Putamen (tissue), 1 donor: ENCODE measurements around the gene TMED1.

Source experiments
- DNase-seq: peaks from one replicate; pipeline ENCODE4 v3.0.0-alpha.2; 2016; ENCODE audit warnings: low spot score

TMED1 gene

GRCh38 chr19:10809651-10810285 is 26.2 kb downstream of the TMED1 start:
- DNase-seq, result no peak

- no peak for DNase-seq
Observed at GRCh38 chr19:10808937-10809649, 26.9 kb downstream of the TMED1 start.

- no peak for DNase-seq
Observed at GRCh38 chr19:10805758-10806247, 30.2 kb downstream of the TMED1 start.

GRCh38 chr19:10805065-10805757 is 30.8 kb downstream of the TMED1 start:
- DNase-seq, result no peak

- DNase-seq, result no peak
Observed at GRCh38 chr19:10803252-10803651, 32.8 kb downstream of the TMED1 start.

GRCh38 chr19:10802479-10802878 is 33.5 kb downstream of the TMED1 start:
- DNase-seq, result no peak

GRCh38 chr19:10800488-10800887 is 35.5 kb downstream of the TMED1 start:
- peak; percentile 17 for DNase-seq

- peak; percentile 48 for DNase-seq
Observed at GRCh38 chr19:10797541-10798256, 38.3 kb downstream of the TMED1 start.

- no peak for DNase-seq
Observed at GRCh38 chr19:10797078-10797477, 38.9 kb downstream of the TMED1 start.

- DNase-seq, result peak; percentile 24
Observed at GRCh38 chr19:10796653-10797052, 39.4 kb downstream of the TMED1 start.

GRCh38 chr19:10789866-10790265 is 46.1 kb downstream of the TMED1 start:
- DNase-seq, result no peak

GRCh38 chr19:10788146-10788545 is 47.9 kb downstream of the TMED1 start:
- no peak for DNase-seq

GRCh38 chr19:10784257-10784656 is 51.8 kb downstream of the TMED1 start:
- no peak for DNase-seq

- DNase-seq, result no peak
Observed at GRCh38 chr19:10782795-10783194, 53.2 kb downstream of the TMED1 start.
